Measurements from ENCODE around the gene MRPL58. TPM values are rescaled to one million over a fixed set of nuclear protein-coding genes. Genes with fewer than 3 reads are reported as not detected.
"Not testable (repeated sequence)": the region's sequence is repeated elsewhere in the genome, so short reads cannot be mapped to it uniquely, and the experiment has no call there.

Gene MRPL58
- total RNA-seq (10 to 100 TPM; 65.5 to 68.8 TPM), polyA plus RNA-seq (48.0 TPM)

DNA sequence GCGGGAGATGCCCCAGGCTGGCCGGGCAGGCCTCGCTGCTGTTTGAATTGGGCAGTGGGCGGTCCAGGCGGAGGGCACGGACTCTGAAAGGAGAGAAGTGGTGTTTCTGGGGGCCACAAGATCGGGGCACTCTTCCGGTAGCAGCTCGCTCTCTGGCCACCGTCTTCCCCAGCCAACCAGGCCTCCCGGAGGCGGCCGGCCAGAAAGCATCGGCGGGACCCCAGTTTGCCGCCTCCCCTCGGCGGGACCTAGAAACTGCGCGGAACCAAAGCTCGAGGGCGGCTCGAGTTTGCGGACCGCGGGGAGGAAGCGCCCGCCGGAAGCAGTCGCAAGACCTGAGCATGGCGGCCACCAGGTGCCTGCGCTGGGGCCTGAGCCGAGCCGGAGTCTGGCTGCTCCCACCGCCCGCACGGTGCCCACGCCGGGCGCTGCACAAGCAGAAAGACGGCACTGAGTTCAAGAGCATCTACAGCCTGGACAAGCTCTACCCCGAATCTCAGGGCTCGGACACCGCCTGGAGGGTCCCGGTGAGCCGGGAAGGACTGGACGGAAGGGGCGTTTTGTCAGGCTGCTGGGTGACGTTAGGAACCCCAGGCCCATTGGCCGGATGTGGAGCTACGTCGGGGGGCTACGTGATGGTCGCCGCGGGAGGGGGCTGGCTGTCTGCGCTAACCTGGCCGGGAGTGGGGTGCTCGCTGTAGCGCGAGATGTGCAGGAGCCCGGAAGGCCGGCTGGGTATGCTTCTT is at the start of gene MRPL58:
Gene MRPL58, plus strand, starts transcription at position 325 of the 746 bp plus-strand sequence. Its CDS starts 17 bp downstream, at position 342.
- Histone ChIP-seq H3K4me1 (ENCODE audit: insufficient read depth, low read length) (peaks cover 15% of the 10 kb centered on the region), H3K36me3 (ENCODE audit: insufficient read depth, low read length) (peaks cover 4% of the 10 kb centered on the region), H3K27ac (ENCODE audit: low read depth, low read length) (peak within 1 kb of the TSS; percentile 73), H3K9me3 (ENCODE audit: low read length) (no peaks in the 10 kb centered on the region), H3K27me3 (ENCODE audit: insufficient read depth, low read length, poor library complexity, severe bottlenecking) (no peaks in the 10 kb centered on the region), H3K4me3 (ENCODE audit: low read length) (peak within 1 kb of the TSS; percentile 90)
- Mint-ChIP-seq H3K4me3 (peak within 1 kb of the TSS; percentile 92 to 99 (median 95)), H3K27me3 (no peaks in the 10 kb centered on the region), H3K27ac (peak within 1 kb of the TSS; percentile 81 to 96 (median 92)), H3K36me3 (peaks cover 0 to 25% (median 9%) of the 10 kb centered on the region in 3 donors), H3K9me3 (no peaks in the 10 kb centered on the region), H3K4me1 (peaks cover 28 to 44% (median 35%) of the 10 kb centered on the region in 3 donors)
- DNase-seq, result peak; percentile 60 to 84 (median 76)
- ChIA-PET POLR2A (interaction anchor here (0.6 to 2.2 kb wide), 9 partner anchors 14 to 513 kb away, joined by 3 to 13 read pairs (median 3); partner anchors contain the start of genes CDR2L, HID1 and MIF4GD), CTCF (interaction anchor here (0.7 to 4.0 kb wide), 30 partner anchors 10 to 258 kb away, joined by 3 to 48 read pairs (median 4); partner anchors contain the start of genes CDR2L, HID1 and MIF4GD)

DNA sequence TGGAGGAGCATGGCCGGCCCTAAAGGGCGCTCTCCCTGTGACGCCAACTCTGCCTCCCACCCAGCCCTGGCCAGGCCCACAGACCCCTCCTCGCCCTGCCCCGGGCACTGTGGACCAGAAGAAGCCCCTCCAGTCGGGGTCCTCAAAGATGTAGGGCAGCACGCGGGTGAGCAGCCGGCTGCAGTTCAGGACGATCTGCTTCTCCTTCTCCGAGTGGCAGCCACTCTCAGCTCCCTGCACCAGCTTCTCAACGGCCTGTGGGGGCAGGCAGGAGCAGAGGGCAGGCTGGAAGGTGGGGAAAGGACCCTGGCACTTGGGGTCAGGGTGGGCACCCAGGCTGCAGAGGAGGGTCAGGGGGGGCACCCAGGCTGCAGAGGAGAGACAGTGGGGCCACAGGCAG is 48.8 kb upstream of the MRPL58 start:
- Mint-ChIP-seq H3K9me3 (no peaks in the 10 kb centered on the region), H3K27ac (no peak overlapping the region), H3K36me3 (no peaks in the 10 kb centered on the region), H3K4me3 (no peak overlapping the region), H3K27me3 (peaks cover 0 to 4% of the 10 kb centered on the region in 2 donors), H3K4me1 (peaks cover 4 to 8% (median 6%) of the 10 kb centered on the region in 3 donors)
- POLR2A ChIA-PET, result no interaction called here
- no peak for DNase-seq
- no peaks in the 10 kb centered on the region for H3K27me3 ChIP-seq (ENCODE audit: insufficient read depth, low read length, poor library complexity, severe bottlenecking)
- CTCF ChIA-PET, result interaction anchor here (1.7 to 4.3 kb wide), 2 partner anchors 173 to 237 kb away, joined by 4 to 55 read pairs; no protein-coding TSS in a partner anchor
- no peaks in the 10 kb centered on the region for H3K36me3 ChIP-seq (ENCODE audit: insufficient read depth, low read length)
- no peak overlapping the region for H3K27ac ChIP-seq (ENCODE audit: low read depth, low read length)
- H3K4me1 ChIP-seq (ENCODE audit: insufficient read depth, low read length), result no peaks in the 10 kb centered on the region
- H3K4me3 ChIP-seq (ENCODE audit: low read length), result no peak overlapping the region
- no peaks in the 10 kb centered on the region for H3K9me3 ChIP-seq (ENCODE audit: low read length)

DNA sequence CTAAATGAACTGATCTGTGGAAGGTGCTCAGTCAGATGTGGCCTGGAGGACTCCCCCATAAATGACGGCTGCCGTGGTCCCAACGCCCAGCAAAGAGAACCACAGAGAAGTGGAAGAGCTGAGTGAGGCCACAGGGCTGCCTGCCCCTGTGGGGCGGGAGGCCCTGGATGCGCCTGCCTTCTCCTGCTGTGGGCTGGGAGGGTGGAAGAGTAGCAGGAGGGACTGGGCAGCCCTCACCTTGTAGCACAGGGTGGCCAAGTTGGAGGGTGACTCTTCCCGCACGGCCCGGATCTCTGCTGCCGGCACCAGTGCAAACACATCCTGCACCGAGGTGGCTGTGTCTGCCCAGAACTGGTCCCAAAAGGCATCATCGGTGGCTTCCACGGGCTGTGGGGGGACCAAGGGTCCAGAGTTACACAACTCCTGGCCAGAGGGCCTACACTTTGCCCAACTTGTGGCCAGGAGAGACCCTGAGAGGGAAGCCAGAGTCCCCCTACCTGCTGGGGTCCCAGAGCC is 48.2 kb upstream of the MRPL58 start:
- H3K27ac ChIP-seq (ENCODE audit: low read depth, low read length), result no peak overlapping the region
- DNase-seq, result no peak
- no peaks in the 10 kb centered on the region for H3K9me3 ChIP-seq (ENCODE audit: low read length)
- H3K27me3 ChIP-seq (ENCODE audit: insufficient read depth, low read length, poor library complexity, severe bottlenecking), result no peaks in the 10 kb centered on the region
- Mint-ChIP-seq H3K27me3 (peaks cover 0 to 4% of the 10 kb centered on the region in 2 donors), H3K9me3 (no peaks in the 10 kb centered on the region), H3K27ac (no peak overlapping the region), H3K4me1 (peaks cover 4 to 8% (median 6%) of the 10 kb centered on the region in 3 donors), H3K4me3 (no peak overlapping the region), H3K36me3 (no peaks in the 10 kb centered on the region)
- no peaks in the 10 kb centered on the region for H3K36me3 ChIP-seq (ENCODE audit: insufficient read depth, low read length)
- no peak overlapping the region for H3K4me3 ChIP-seq (ENCODE audit: low read length)
- POLR2A ChIA-PET, result no interaction called here
- no peaks in the 10 kb centered on the region for H3K4me1 ChIP-seq (ENCODE audit: insufficient read depth, low read length)
- CTCF ChIA-PET, result interaction anchor here (1.7 to 4.3 kb wide), 2 partner anchors 173 to 236 kb away, joined by 4 to 55 read pairs; no protein-coding TSS in a partner anchor

DNA sequence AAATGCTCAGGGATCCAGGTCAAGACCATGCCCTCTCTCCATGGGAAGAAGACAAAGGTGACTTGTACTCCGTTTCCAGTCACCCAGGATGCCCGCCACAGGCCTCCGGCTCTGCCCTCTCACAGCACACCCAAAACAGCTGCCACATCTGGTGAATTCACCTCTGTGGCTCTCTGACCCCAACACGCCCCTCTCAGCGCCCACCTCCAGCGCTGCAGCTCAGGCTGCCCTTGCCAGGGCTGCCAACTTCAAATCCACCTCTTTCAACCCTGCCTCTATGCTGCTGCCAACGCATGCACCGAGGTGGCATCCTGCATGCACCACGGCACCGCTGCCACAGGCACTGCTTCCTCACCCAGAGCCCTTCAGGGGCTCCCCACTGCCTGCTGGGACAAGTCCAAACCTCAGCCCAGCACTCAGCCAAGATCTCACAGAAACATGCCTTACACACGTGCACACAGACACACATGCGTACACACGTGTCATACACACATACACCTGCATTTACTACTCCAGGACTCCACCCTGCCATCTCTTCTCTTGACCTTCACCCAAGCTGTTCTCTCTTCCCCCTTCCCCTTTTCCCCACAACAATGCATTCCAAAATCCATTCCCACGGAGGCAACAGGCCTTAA is 47.4 kb upstream of the MRPL58 start:
- Mint-ChIP-seq H3K9me3 (no peaks in the 10 kb centered on the region), H3K4me1 (peaks cover 4 to 8% (median 6%) of the 10 kb centered on the region in 3 donors), H3K27me3 (no peaks in the 10 kb centered on the region), H3K27ac (peak overlapping the region in 2 of 8 donors; percentile 55 to 58), H3K36me3 (no peaks in the 10 kb centered on the region), H3K4me3 (no peak overlapping the region)
- Histone ChIP-seq H3K4me3 (ENCODE audit: low read length) (no peak overlapping the region), H3K4me1 (ENCODE audit: insufficient read depth, low read length) (no peaks in the 10 kb centered on the region), H3K9me3 (ENCODE audit: low read length) (no peaks in the 10 kb centered on the region), H3K27ac (ENCODE audit: low read depth, low read length) (no peak overlapping the region), H3K27me3 (ENCODE audit: insufficient read depth, low read length, poor library complexity, severe bottlenecking) (no peaks in the 10 kb centered on the region), H3K36me3 (ENCODE audit: insufficient read depth, low read length) (no peaks in the 10 kb centered on the region)
- DNase-seq, result no peak
- ChIA-PET CTCF (no interaction called here), POLR2A (no interaction called here)

DNA sequence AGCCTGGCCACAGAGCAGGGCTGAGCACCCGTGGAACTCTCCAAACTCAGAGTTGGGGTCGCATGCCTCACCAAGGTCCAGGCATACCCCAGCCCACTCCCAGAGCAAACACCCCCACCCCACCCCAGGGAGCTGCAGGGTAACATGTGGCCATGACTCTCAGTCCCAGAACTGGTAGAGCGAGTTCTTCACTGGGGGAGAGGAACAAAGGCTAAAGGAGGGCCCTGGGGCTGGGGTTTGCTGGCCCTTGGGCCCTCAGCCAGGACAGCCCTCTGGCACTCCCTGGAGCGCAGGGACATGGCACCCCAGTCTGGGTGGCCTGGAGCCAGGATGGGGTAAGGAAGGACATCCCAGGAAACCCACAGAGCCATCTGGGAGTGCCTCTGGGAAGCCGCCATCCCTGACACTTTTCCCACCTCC is 44.1 kb upstream of the MRPL58 start:
- no peak overlapping the region for H3K4me3 ChIP-seq (ENCODE audit: low read length)
- H3K36me3 Mint-ChIP-seq, result peaks cover 0 to 1% (median 0%) of the 10 kb centered on the region in 3 donors
- peaks cover 6 to 20% (median 8%) of the 10 kb centered on the region in 3 donors for H3K4me1 Mint-ChIP-seq
- H3K4me3 Mint-ChIP-seq, result no peak overlapping the region
- ChIA-PET CTCF (interaction anchor here (1.2 to 1.7 kb wide), 2 partner anchors 44 to 146 kb away, joined by 4 to 5 read pairs; partner anchors contain the start of gene MRPL58), POLR2A (no interaction called here)
- no peak overlapping the region for H3K27ac Mint-ChIP-seq
- H3K27me3 ChIP-seq (ENCODE audit: insufficient read depth, low read length, poor library complexity, severe bottlenecking), result peaks cover 6% of the 10 kb centered on the region
- H3K9me3 Mint-ChIP-seq, result no peaks in the 10 kb centered on the region
- H3K9me3 ChIP-seq (ENCODE audit: low read length), result no peaks in the 10 kb centered on the region
- no peak for DNase-seq
- no peaks in the 10 kb centered on the region for H3K36me3 ChIP-seq (ENCODE audit: insufficient read depth, low read length)
- no peak overlapping the region for H3K27ac ChIP-seq (ENCODE audit: low read depth, low read length)
- H3K27me3 Mint-ChIP-seq, result peaks cover 2 to 6% of the 10 kb centered on the region in 2 donors
- H3K4me1 ChIP-seq (ENCODE audit: insufficient read depth, low read length), result peaks cover 13% of the 10 kb centered on the region

- H3K27ac ChIP-seq (ENCODE audit: low read depth, low read length); H3K27me3 Mint-ChIP-seq; H3K27me3 ChIP-seq (ENCODE audit: insufficient read depth, low read length, poor library complexity, severe bottlenecking); H3K9me3 ChIP-seq (ENCODE audit: low read length); H3K27ac Mint-ChIP-seq; H3K4me3 ChIP-seq (ENCODE audit: low read length); H3K9me3 Mint-ChIP-seq; H3K4me3 Mint-ChIP-seq; H3K36me3 ChIP-seq (ENCODE audit: insufficient read depth, low read length); DNase-seq; H3K36me3 Mint-ChIP-seq: not testable (repeated sequence)
- H3K4me1 ChIP-seq (ENCODE audit: insufficient read depth, low read length), result peaks cover 13% of the 10 kb centered on the region
- POLR2A ChIA-PET, result interaction anchor here (0.6 to 0.7 kb wide), 2 partner anchors 41 to 302 kb away, joined by 3 to 4 read pairs; no protein-coding TSS in a partner anchor
- CTCF ChIA-PET, result interaction anchor here (1.2 to 8.4 kb wide), 2 partner anchors 10 to 145 kb away, joined by 4 to 84 read pairs; no protein-coding TSS in a partner anchor
- peaks cover 6 to 20% (median 8%) of the 10 kb centered on the region in 3 donors for H3K4me1 Mint-ChIP-seq
Observed at GRCh38 chr17:74969501-74969900, 43.0 kb upstream of the MRPL58 start.

- no peak for DNase-seq
- ChIA-PET CTCF (interaction anchor here (8.4 kb wide), 1 partner anchor 11 kb away, joined by 84 read pairs; no protein-coding TSS in a partner anchor), POLR2A (no interaction called here)
- H3K27me3 Mint-ChIP-seq, result peaks cover 2 to 14% of the 10 kb centered on the region in 2 donors
- peak overlapping the region; percentile 23 to 82 (median 58) for H3K4me3 Mint-ChIP-seq
- Histone ChIP-seq H3K27me3 (ENCODE audit: insufficient read depth, low read length, poor library complexity, severe bottlenecking) (peaks cover 8% of the 10 kb centered on the region), H3K4me3 (ENCODE audit: low read length) (no peak overlapping the region), H3K4me1 (ENCODE audit: insufficient read depth, low read length) (peaks cover 13% of the 10 kb centered on the region), H3K36me3 (ENCODE audit: insufficient read depth, low read length) (no peaks in the 10 kb centered on the region), H3K9me3 (ENCODE audit: low read length) (no peaks in the 10 kb centered on the region), H3K27ac (ENCODE audit: low read depth, low read length) (no peak overlapping the region)
- no peaks in the 10 kb centered on the region for H3K9me3 Mint-ChIP-seq
- H3K4me1 Mint-ChIP-seq, result peaks cover 5 to 20% (median 6%) of the 10 kb centered on the region in 3 donors
- H3K27ac Mint-ChIP-seq, result peak overlapping the region in 2 of 8 donors; percentile 4 to 14
- H3K36me3 Mint-ChIP-seq, result peaks cover 0 to 1% (median 0%) of the 10 kb centered on the region in 3 donors
Observed at GRCh38 chr17:74970395-74970794, 42.1 kb upstream of the MRPL58 start.

All from CD8-positive, alpha-beta memory T cell (primary cell).